ACC112 (cell line): Measurements from ENCODE around the gene MORN5.
A peak's percentile ranks its signal among the peaks of the same experiment; 100 is the strongest.

Experiments
- H2AFZ ChIP-seq: fragments of 200-600 bp; sonication (generic); one replicate; pipeline ENCODE4 v1.6.0; 2017; ENCODE audit warnings: antibody characterized with exemption, low read length; ENCODE audit not compliant: unreplicated experiment
- H3K27ac ChIP-seq: fragments of 200-600 bp; sonication (generic); 2 replicates; pipeline ENCODE4 v1.5.1; 2014; ENCODE audit warnings: low read depth, mild to moderate bottlenecking, antibody characterized with exemption, low read length, moderate library complexity
- H3K27me3 ChIP-seq: fragments of 200-600 bp; sonication (generic); 2 replicates; pipeline ENCODE4 v1.6.1; 2014; ENCODE audit warnings: mild to moderate bottlenecking, antibody characterized with exemption, low read length, moderate library complexity, mixed read lengths; ENCODE audit not compliant: insufficient read depth
- H3K36me3 ChIP-seq: fragments of 200-600 bp; sonication (generic); 2 replicates; pipeline ENCODE4 v1.6.1; 2016; ENCODE audit warnings: mild to moderate bottlenecking, antibody characterized with exemption, low read length, moderate library complexity, mixed read lengths; ENCODE audit not compliant: insufficient read depth
- H3K4me1 ChIP-seq: fragments of 200-600 bp; sonication (generic); one replicate; pipeline ENCODE4 v1.6.1; 2016; ENCODE audit warnings: low read length, mixed read lengths; ENCODE audit not compliant: insufficient read depth, unreplicated experiment, control insufficient read depth
- H3K4me3 ChIP-seq: fragments of 200-600 bp; sonication (generic); 2 replicates; pipeline ENCODE4 v1.5.1; 2014; ENCODE audit warnings: mild to moderate bottlenecking, low read depth, low read length
- H3K79me2 ChIP-seq: fragments of 200-600 bp; sonication (generic); one replicate; pipeline ENCODE4 v1.6.0; 2016; ENCODE audit warnings: low read length; ENCODE audit not compliant: control insufficient read depth, unreplicated experiment, insufficient read depth

Gene MORN5

GRCh38 chr9:122144836-122145591, 14.7 kb upstream of the MORN5 start:
- no peak overlapping the region for H3K27ac ChIP-seq
- no peaks in the 10 kb centered on the region for H3K27me3 ChIP-seq
- no peaks in the 10 kb centered on the region for H3K4me1 ChIP-seq
- H3K36me3 ChIP-seq, result peaks cover 14% of the 10 kb centered on the region
- no peak overlapping the region for H3K4me3 ChIP-seq
- H3K79me2 ChIP-seq, result no peaks in the 10 kb centered on the region
- no peak overlapping the region for H2AFZ ChIP-seq

- Histone ChIP-seq H2AFZ (no peak overlapping the region), H3K4me3 (no peak overlapping the region), H3K4me1 (no peaks in the 10 kb centered on the region), H3K27ac (no peak overlapping the region), H3K27me3 (no peaks in the 10 kb centered on the region), H3K79me2 (no peaks in the 10 kb centered on the region), H3K36me3 (peaks cover 14% of the 10 kb centered on the region)
Measured at GRCh38 chr9:122145592-122145863, 14.2 kb upstream of the MORN5 start.

GRCh38 chr9:122151267-122151828, 8.4 kb upstream of the MORN5 start:
- H3K79me2 ChIP-seq, result peaks cover 28% of the 10 kb centered on the region
- H3K4me3 ChIP-seq, result no peak overlapping the region
- H3K27me3 ChIP-seq, result no peaks in the 10 kb centered on the region
- H3K27ac ChIP-seq, result no peak overlapping the region
- no peak overlapping the region for H2AFZ ChIP-seq
- peaks cover 11% of the 10 kb centered on the region; the same call in 1 of the 2 replicates for H3K36me3 ChIP-seq
- H3K4me1 ChIP-seq, result peaks cover 5% of the 10 kb centered on the region

GRCh38 chr9:122155796-122156195, 3.9 kb upstream of the MORN5 start:
- peaks cover 11% of the 10 kb centered on the region; the same call in 1 of the 2 replicates for H3K36me3 ChIP-seq
- peaks cover 5% of the 10 kb centered on the region for H3K4me1 ChIP-seq
- no peaks in the 10 kb centered on the region for H3K27me3 ChIP-seq
- H3K79me2 ChIP-seq, result peaks cover 58% of the 10 kb centered on the region
- H3K27ac ChIP-seq, result no peak overlapping the region
- no peak overlapping the region for H2AFZ ChIP-seq
- H3K4me3 ChIP-seq, result no peak overlapping the region

- peaks cover 11% of the 10 kb centered on the region; the same call in 1 of the 2 replicates for H3K27me3 ChIP-seq
- H3K4me1 ChIP-seq, result peaks cover 5% of the 10 kb centered on the region
- H3K27ac ChIP-seq, result no peak overlapping the region
- no peak overlapping the region; the same call in 1 of the 2 replicates for H3K4me3 ChIP-seq
- no peak overlapping the region for H2AFZ ChIP-seq
- H3K36me3 ChIP-seq, result no peaks in the 10 kb centered on the region
- peaks cover 50% of the 10 kb centered on the region for H3K79me2 ChIP-seq
Measured at GRCh38 chr9:122158202-122158601, 1.5 kb upstream of the MORN5 start.

- Histone ChIP-seq H3K36me3 (no peaks in the 10 kb centered on the region), H3K4me3 (peak overlapping the region; percentile 91), H3K4me1 (peaks cover 5% of the 10 kb centered on the region), H3K27me3 (peaks cover 19% of the 10 kb centered on the region; the same call in 1 of the 2 replicates), H2AFZ (peak overlapping the region; percentile 48), H3K27ac (no peak overlapping the region), H3K79me2 (peaks cover 37% of the 10 kb centered on the region)
Measured at GRCh38 chr9:122159925-122160246, 178 bp downstream of the MORN5 start.

GRCh38 chr9:122162415-122162814, 2.7 kb downstream of the MORN5 start:
- Histone ChIP-seq H3K36me3 (no peaks in the 10 kb centered on the region), H3K27me3 (peaks cover 21% of the 10 kb centered on the region; the same call in 1 of the 2 replicates), H3K4me1 (no peaks in the 10 kb centered on the region), H3K79me2 (peaks cover 20% of the 10 kb centered on the region), H2AFZ (no peak overlapping the region), H3K27ac (no peak overlapping the region), H3K4me3 (no peak overlapping the region)

- Histone ChIP-seq H3K27ac (no peak overlapping the region), H3K4me1 (no peaks in the 10 kb centered on the region), H3K4me3 (no peak overlapping the region), H2AFZ (no peak overlapping the region), H3K79me2 (peaks cover 2% of the 10 kb centered on the region), H3K36me3 (no peaks in the 10 kb centered on the region), H3K27me3 (peaks cover 21% of the 10 kb centered on the region; the same call in 1 of the 2 replicates)
Measured at GRCh38 chr9:122164286-122164685, 4.6 kb downstream of the MORN5 start.

- Histone ChIP-seq H3K4me3 (no peak overlapping the region), H3K79me2 (no peaks in the 10 kb centered on the region), H2AFZ (no peak overlapping the region), H3K36me3 (no peaks in the 10 kb centered on the region), H3K4me1 (no peaks in the 10 kb centered on the region), H3K27me3 (peaks cover 11% of the 10 kb centered on the region; the same call in 1 of the 2 replicates), H3K27ac (no peak overlapping the region)
Measured at GRCh38 chr9:122168356-122168755, 8.6 kb downstream of the MORN5 start.

- H3K27ac ChIP-seq, result no peak overlapping the region
- no peaks in the 10 kb centered on the region for H3K36me3 ChIP-seq
- H3K27me3 ChIP-seq, result peaks cover 16% of the 10 kb centered on the region; the same call in 1 of the 2 replicates
- no peak overlapping the region for H3K4me3 ChIP-seq
- no peak overlapping the region for H2AFZ ChIP-seq
- no peaks in the 10 kb centered on the region for H3K79me2 ChIP-seq
- H3K4me1 ChIP-seq, result no peaks in the 10 kb centered on the region
Measured at GRCh38 chr9:122172131-122172530, 12.4 kb downstream of the MORN5 start.

GRCh38 chr9:122173670-122174069, 14.0 kb downstream of the MORN5 start:
- no peak overlapping the region for H3K4me3 ChIP-seq
- no peak overlapping the region for H3K27ac ChIP-seq
- no peaks in the 10 kb centered on the region for H3K4me1 ChIP-seq
- H3K79me2 ChIP-seq, result no peaks in the 10 kb centered on the region
- H3K27me3 ChIP-seq, result peaks cover 16% of the 10 kb centered on the region; the same call in 1 of the 2 replicates
- H2AFZ ChIP-seq, result no peak overlapping the region
- H3K36me3 ChIP-seq, result no peaks in the 10 kb centered on the region
